GM18907 (cell line): ENCODE measurements around the gene IFT22.
"Not testable (repeated sequence)": the region's sequence is repeated elsewhere in the genome, so short reads cannot be mapped to it uniquely, and the experiment has no call there.

Source experiments
- ATAC-seq: cut with Tn5 transposase; IDR thresholded peaks from one replicate; pipeline ENCODE4 v1.9.1; 2021; ENCODE audit warnings: mild to moderate bottlenecking, moderate library complexity; ENCODE audit not compliant: unreplicated experiment

IFT22 gene

GRCh38 chr7:101321491-101322401 lies at the start of gene IFT22:
IFT22 (minus strand) TSS chr7:101321812; CDS start chr7:101321709, 103 bp downstream.
- peak; percentile 95 for ATAC-seq

GRCh38 chr7:101370836-101371235 lies 49.2 kb upstream of the IFT22 start:
- no peak for ATAC-seq

- no peak for ATAC-seq
These were observed 47.0 kb upstream of the IFT22 start for GRCh38 chr7:101368422-101369165.

GRCh38 chr7:101367676-101368075 lies 46.1 kb upstream of the IFT22 start:
- ATAC-seq, result no peak

GRCh38 chr7:101365956-101366355 lies 44.3 kb upstream of the IFT22 start:
- ATAC-seq, result no peak

- no peak for ATAC-seq
These were observed 42.2 kb upstream of the IFT22 start for GRCh38 chr7:101363734-101364374.

GRCh38 chr7:101363196-101363733 lies 41.7 kb upstream of the IFT22 start:
- no peak for ATAC-seq

GRCh38 chr7:101362334-101363195 lies 41.0 kb upstream of the IFT22 start, which contains the start of gene COL26A1:
COL26A1 (plus strand) TSS chr7:101362875; CDS start chr7:101363033, 158 bp downstream.
- ATAC-seq, result no peak

GRCh38 chr7:101357433-101357832 lies 35.8 kb upstream of the IFT22 start:
- ATAC-seq, result no peak

- no peak for ATAC-seq
These were observed 31.3 kb upstream of the IFT22 start for GRCh38 chr7:101352920-101353308.

- not testable (repeated sequence) for ATAC-seq
These were observed 27.7 kb upstream of the IFT22 start for GRCh38 chr7:101349300-101349699.

GRCh38 chr7:101348456-101349067 lies 26.9 kb upstream of the IFT22 start:
- ATAC-seq, result not testable (repeated sequence)

GRCh38 chr7:101347477-101347876 lies 25.9 kb upstream of the IFT22 start:
- ATAC-seq, result no peak

GRCh38 chr7:101342892-101343291 lies 21.3 kb upstream of the IFT22 start:
- no peak for ATAC-seq

- ATAC-seq, result no peak
These were observed 18.8 kb upstream of the IFT22 start for GRCh38 chr7:101340379-101340778.

- ATAC-seq, result no peak
These were observed 12.3 kb upstream of the IFT22 start for GRCh38 chr7:101333912-101334311.

- no peak for ATAC-seq
These were observed 10.4 kb upstream of the IFT22 start for GRCh38 chr7:101332026-101332425.

- no peak for ATAC-seq
These were observed 8.4 kb upstream of the IFT22 start for GRCh38 chr7:101330011-101330484.

- no peak for ATAC-seq
These were observed 6.5 kb upstream of the IFT22 start for GRCh38 chr7:101328159-101328558.
